Type B pancreatic cell (in vitro differentiated cells): ENCODE measurements around the gene NPC2. TPM values are rescaled to one million over a fixed set of nuclear protein-coding genes. Genes with fewer than 3 reads are reported as not detected.
A peak's percentile ranks its signal among the peaks of the same experiment; 100 is the strongest.

ENCODE experiments used
- DNase-seq: peaks from one replicate; pipeline ENCODE4 v3.0.0; 2021; ENCODE audit warnings: mixed read lengths; ENCODE audit not compliant: unreplicated experiment; ENCODE audit errors: extremely low spot score
- H3K27ac Mint-ChIP-seq: 2 replicates; pipeline ENCODE4 v1.8.0; 2021; ENCODE audit warnings: mild to moderate bottlenecking, mixed read lengths
- H3K27me3 Mint-ChIP-seq: 2 replicates; pipeline ENCODE4 v1.8.0; 2021; ENCODE audit warnings: mixed read lengths
- H3K36me3 Mint-ChIP-seq: 2 replicates; pipeline ENCODE4 v1.8.0; 2021; ENCODE audit warnings: mixed read lengths
- H3K4me1 Mint-ChIP-seq: one replicate; pipeline ENCODE4 v1.8.0; 2021; ENCODE audit warnings: mixed read lengths; ENCODE audit not compliant: unreplicated experiment
- H3K4me3 Mint-ChIP-seq: 2 replicates; pipeline ENCODE4 v1.8.0; 2021; ENCODE audit warnings: mild to moderate bottlenecking, mixed read lengths
- H3K9me3 Mint-ChIP-seq: 2 replicates; pipeline ENCODE4 v1.8.0; 2021; ENCODE audit warnings: mixed read lengths
- total RNA-seq: library from RNA; stranded (reverse); gene quantifications from 2 replicates; pipeline ENCODE4 v1.2.1, GENCODE V29; 2021; ENCODE audit warnings: low replicate concordance
- TF ChIP-seq, protein P1 (sequence below): fragments of 200-600 bp; sonication (generic); conservative IDR thresholded peaks from 2 replicates; pipeline ENCODE4 v1.5.0; 2021; ENCODE audit warnings: antibody characterized with exemption, mild to moderate bottlenecking

NPC2 gene
- total RNA-seq, 1 donor from 2014 or later = 165 TPM

DNA sequence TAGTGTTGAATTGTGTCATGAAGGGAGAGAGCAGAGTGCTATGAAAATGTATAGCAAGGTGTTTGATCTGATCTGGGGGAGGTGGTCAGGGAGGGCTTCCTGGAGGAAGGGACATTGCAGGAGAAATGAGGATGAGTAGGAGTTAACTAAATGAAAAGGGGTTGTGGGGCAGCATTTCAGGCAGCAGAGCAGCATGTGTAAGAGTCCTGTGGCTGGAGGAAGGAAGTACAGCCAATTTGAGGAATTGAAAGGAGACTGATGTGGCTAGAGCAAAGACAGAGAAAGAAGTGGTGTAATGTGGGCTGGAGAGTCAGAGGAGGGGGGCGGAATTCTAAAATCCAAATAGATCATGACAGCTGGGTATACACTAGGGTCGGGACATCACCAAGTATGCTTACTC, 20.5 kb downstream of the NPC2 start:
- no peaks in the 10 kb centered on the region for H3K4me1 Mint-ChIP-seq
- no peaks in the 10 kb centered on the region for H3K27me3 Mint-ChIP-seq
- H3K36me3 Mint-ChIP-seq = peaks cover 13% of the 10 kb centered on the region
- TF ChIP-seq, protein P1, sequence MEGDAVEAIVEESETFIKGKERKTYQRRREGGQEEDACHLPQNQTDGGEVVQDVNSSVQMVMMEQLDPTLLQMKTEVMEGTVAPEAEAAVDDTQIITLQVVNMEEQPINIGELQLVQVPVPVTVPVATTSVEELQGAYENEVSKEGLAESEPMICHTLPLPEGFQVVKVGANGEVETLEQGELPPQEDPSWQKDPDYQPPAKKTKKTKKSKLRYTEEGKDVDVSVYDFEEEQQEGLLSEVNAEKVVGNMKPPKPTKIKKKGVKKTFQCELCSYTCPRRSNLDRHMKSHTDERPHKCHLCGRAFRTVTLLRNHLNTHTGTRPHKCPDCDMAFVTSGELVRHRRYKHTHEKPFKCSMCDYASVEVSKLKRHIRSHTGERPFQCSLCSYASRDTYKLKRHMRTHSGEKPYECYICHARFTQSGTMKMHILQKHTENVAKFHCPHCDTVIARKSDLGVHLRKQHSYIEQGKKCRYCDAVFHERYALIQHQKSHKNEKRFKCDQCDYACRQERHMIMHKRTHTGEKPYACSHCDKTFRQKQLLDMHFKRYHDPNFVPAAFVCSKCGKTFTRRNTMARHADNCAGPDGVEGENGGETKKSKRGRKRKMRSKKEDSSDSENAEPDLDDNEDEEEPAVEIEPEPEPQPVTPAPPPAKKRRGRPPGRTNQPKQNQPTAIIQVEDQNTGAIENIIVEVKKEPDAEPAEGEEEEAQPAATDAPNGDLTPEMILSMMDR = no peak
- DNase-seq = no peak
- no peak overlapping the region for H3K27ac Mint-ChIP-seq
- no peak overlapping the region for H3K4me3 Mint-ChIP-seq
- no peaks in the 10 kb centered on the region for H3K9me3 Mint-ChIP-seq

DNA sequence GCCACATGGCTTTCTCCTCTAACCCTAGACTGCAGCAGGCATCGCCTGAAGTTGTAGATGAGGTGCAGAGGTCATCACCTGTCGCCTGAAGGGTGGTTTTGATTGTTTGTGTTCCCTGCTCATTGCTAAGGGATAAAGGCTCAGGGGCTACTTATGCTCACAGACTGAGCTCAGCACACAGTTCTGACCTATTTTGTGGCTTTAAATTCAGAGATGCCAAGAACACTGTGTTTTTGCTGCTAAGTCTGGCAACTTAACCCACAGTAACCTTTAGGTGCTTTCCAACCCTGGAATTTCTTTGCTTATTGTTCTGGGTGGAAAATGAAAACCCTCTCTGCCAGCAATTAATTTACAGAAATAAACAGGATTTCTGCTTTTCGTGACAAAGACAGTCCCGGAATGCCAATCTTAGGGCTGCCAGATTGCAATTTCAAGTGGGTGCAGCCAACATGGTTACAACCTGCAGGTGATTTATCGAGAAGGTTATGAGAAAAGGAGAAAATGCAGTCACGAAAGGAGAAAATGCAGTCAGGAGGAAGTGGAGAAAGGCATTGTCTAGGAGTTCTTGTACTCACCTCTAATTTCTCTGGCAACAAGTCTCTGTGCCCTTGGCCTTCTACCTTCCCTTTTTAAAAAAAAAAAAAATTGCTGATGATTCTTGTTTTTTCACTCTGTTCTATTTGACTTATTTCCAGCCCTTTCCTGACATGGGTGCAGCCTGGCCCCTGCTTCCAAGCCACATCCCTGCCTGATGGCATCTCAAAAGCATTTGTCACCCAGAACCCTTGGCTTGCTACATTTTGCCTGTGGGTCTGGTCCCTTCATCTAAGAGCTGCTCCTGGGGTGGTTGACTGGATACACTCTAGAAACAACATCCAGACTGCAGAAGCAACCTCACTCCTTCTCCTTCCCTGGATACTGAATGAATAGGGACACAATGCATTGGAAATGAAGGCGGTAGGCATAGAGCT, 23.3 kb downstream of the NPC2 start:
- H3K4me1 Mint-ChIP-seq = no peaks in the 10 kb centered on the region
- H3K27ac Mint-ChIP-seq = no peak overlapping the region
- no peaks in the 10 kb centered on the region for H3K9me3 Mint-ChIP-seq
- peaks cover 13% of the 10 kb centered on the region for H3K36me3 Mint-ChIP-seq
- no peak overlapping the region for H3K4me3 Mint-ChIP-seq
- DNase-seq = peak; percentile 25
- TF ChIP-seq, protein P1 = no peak
- no peaks in the 10 kb centered on the region for H3K27me3 Mint-ChIP-seq

DNA sequence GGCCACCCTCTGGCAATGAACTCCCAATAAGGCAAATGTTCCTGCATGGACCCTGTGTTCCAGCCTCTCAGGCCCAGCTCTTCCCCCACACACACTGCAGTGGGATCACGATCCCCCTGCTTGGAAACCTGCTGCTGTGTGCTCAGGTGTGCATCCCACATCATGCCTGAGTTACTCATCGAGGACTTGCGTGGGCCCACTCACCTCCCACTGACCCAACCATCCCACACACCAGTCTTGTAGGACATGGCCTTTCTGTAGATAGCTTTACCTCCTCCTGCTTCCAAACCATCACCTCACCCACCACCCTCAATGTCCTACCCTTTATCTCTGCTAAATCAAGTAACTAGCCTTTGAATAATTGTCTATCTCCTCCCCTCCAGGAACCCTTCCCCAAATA, 24.6 kb downstream of the NPC2 start:
- Mint-ChIP-seq H3K27ac (peak overlapping the region; percentile 11), H3K9me3 (no peaks in the 10 kb centered on the region), H3K4me3 (no peak overlapping the region), H3K36me3 (peaks cover 11% of the 10 kb centered on the region), H3K4me1 (no peaks in the 10 kb centered on the region), H3K27me3 (no peaks in the 10 kb centered on the region)
- peak; percentile 15 for DNase-seq
- TF ChIP-seq, protein P1 = no peak

DNA sequence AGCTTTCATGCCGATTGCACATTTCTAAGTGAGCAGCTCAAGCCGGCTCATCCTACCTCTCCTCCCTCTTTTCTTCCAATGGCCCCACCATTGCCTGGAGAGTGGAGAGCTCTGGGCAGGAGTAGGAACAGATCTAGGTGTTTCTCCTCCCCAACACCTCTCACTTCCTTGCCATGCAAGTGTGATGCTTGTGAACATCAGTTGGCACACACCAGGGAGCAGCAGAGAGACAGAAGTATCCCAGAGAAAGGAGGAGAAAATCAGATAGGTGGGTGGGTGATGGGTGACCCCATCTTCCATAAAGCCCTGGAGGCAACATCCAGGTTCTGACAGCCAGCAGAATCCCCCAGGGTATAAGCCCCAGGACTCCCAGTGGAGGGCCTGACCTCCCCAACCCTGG, 27.8 kb downstream of the NPC2 start:
- Mint-ChIP-seq H3K4me1 (no peaks in the 10 kb centered on the region), H3K27ac (no peak overlapping the region), H3K27me3 (no peaks in the 10 kb centered on the region), H3K36me3 (no peaks in the 10 kb centered on the region), H3K4me3 (no peak overlapping the region), H3K9me3 (no peaks in the 10 kb centered on the region)
- DNase-seq = peak; percentile 18
- TF ChIP-seq, protein P1 = no peak

DNA sequence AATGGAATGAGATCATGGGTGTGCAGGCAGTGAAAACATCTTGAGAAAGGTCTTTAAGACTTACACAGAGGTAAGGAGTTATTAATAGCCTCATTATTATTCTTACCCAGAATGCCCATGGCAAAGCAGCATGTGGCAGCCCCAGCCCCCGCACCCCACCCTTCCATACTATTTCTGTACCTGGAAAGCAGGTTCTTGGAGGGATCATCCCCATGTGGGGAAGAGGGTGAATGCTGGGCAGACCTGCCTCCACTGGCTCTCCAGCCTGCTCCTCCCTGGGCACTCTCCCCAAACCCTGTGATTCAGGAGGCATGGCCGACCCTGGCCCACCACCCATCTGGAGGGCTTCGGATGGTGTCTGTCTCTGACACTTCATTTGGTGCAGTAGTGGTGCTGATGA, 28.3 kb downstream of the NPC2 start:
- DNase-seq = peak; percentile 54
- no peak overlapping the region for H3K4me3 Mint-ChIP-seq
- H3K9me3 Mint-ChIP-seq = no peaks in the 10 kb centered on the region
- H3K27ac Mint-ChIP-seq = no peak overlapping the region
- no peaks in the 10 kb centered on the region for H3K27me3 Mint-ChIP-seq
- H3K36me3 Mint-ChIP-seq = no peaks in the 10 kb centered on the region
- TF ChIP-seq, protein P1 = no peak
- no peaks in the 10 kb centered on the region for H3K4me1 Mint-ChIP-seq
